ENCODE data around the gene ARHGEF25. TPM values are rescaled to one million over a fixed set of nuclear protein-coding genes. Genes with fewer than 3 reads are reported as not detected.
"Not testable (repeated sequence)": the region's sequence is repeated elsewhere in the genome, so short reads cannot be mapped to it uniquely, and the experiment has no call there.

The ARHGEF25 gene
- total RNA-seq, 1 experiment from 2014 or later: 13.2 TPM

DNA sequence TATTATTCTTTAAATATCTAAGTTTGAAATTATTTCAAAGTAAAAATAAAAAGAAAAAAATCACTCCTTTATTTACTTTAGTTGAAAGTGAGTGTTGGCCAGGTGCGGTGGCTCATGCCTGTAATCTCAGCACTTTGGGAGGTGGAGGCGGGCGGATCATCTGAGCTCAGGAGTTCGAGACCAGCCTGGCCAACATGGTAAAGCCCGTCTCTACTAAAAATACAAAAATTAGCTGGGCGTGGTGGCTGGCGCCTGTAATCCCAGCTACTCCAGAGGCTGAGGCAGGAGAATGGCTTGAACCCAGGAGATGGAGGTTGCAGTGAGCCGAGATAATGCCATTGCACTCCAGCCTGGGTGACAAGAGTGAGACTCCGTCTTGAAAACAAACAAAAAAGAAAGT lies 25.5 kb downstream of the ARHGEF25 start:
- DNase-seq (ENCODE audit: low read depth): not testable (repeated sequence)

DNA sequence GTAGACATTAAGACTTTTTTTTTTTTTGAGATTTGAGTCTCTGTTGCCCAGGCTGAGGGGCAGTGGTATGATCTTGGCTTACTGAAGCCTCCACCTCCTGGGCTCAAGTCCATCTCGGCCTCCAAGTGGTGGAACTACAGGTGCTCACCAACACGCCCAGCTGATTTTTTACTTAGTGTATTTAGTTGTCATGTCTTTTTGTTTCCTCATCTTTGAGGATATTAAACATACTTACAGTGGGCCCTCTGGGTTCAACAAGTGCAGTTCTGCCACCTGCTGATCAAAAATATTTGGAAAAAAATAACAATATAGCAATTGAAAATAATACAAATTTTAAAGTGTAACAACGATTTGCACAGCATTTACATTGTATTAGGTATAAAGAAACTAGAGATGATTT lies 26.1 kb downstream of the ARHGEF25 start:
- DNase-seq (ENCODE audit: low read depth): no peak

DNA sequence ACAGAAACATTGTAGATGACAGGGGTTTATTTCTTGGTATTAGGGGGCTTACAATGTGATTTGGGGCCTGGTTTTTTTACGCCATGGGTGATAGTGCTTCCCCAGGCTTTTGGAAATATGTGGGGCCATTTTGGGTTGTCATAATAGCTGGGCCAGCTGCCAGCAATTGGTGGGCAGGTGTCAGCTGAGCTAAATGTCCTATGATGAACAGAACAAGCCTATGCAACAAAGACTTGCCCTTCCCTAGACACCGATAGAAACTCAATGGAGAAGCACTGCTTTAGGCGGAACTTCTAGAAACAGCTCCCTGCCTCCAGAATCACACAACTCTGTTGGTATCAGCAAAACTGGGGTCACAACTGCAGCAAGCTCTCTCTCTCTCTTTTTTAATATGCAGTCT lies 26.9 kb downstream of the ARHGEF25 start:
- DNase-seq (ENCODE audit: low read depth): no peak

DNA sequence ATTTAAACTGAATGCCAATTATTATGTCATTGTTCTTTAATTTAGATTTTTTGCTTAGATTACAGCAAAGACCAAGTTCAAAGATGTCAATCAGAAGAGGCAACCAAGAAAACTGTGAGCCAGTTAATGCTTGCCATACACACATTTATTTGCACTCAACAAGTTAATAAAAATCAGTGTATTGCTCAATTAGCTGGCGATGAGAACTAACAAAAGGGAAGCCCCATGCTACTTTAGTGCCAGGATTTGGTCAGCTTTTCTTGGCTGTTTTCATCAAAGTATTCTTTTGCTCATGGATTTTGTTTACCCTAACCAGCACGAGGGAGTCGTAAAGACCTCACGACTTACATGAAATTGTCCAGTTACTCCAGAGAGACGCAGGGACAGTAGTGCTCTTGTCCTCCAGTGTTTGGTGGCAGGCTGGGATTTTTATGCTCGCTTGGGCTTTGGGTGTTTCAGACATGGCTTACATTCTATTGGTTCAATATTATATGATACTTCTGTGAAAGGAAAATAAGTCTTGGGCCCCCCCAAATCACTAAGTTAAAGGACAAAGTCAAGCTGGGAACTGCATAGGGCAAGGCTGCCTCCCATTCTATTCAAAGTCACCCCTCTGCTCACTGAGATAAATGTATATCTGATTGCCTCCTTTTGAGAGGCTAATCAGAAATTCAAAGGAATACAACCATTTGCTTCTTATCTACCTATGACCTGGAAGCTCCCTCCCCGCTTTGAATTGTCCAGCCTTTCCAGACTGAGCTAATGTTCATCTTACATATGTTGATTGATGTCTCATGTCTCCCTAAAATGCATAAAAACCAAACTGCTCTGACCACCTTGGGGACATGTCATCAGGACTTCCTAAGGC lies 29.2 kb downstream of the ARHGEF25 start:
- DNase-seq (ENCODE audit: low read depth): no peak

DNA sequence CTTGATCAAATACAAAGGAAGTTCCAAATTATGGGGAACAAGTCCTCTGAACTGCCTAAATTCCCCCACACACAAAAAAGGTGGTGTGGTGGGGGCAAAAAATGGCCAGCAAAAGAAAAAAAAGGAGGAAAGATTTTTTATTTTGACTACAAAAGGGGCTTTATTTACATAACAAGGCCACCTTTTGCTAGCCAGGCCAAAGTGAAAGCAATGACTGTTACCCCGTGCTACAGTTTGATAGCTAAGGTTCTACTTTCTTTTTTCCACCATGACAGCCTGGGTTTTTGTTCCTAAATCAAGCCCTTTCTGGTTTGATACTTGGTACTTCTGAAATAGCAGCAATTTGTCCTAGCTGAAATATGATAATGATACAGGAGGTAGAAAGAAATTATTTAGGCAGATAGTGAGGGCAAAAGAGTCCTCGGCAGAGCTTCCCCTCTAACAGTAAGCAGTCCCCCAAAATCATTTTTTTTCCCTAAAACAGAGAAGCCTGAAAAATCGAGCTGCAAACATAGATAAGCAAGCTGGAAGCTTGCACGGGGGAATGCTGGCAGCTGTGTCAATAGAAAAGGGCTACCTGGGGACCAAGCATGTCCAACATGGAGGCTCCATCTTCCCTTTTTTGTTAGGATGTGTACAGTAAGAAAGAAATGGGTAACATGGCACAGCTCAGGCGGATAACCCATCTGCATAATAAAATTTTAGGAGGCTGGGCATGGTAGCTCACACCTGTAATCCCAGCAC lies 30.6 kb downstream of the ARHGEF25 start:
- no peak for DNase-seq (ENCODE audit: low read depth)

DNA sequence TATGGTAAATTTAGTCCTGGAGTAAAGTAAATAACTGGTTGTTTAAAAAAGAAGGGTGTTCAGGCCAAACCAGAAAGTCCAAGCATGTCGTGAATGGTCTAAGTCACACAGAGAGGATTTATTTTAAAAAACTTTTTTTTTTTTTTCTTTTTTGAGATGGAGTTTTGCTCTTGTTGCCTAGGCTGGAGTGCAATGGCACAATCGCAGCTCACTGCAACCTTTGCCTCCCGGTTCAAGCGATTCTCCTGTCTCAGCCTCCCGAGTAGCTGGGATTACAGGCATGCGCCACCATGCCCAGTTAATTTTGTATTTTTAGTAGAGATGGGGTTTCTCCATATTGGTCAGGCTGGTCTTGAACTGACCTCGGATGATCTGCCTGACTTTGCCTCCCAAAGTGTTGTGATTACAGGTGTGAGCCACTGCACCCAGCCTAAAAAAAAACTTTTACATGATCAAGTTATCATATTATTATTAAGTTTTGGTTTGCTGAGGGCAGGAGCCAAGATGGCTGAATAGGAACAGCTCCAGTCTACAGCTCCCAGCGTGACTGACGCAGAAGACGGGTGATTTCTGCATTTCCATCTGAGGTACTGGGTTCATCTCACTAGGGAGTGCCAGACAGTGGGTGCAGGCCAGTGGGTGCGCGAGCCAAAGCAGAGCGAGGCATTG lies 34.9 kb downstream of the ARHGEF25 start:
- DNase-seq (ENCODE audit: low read depth): peak; percentile 44

DNA sequence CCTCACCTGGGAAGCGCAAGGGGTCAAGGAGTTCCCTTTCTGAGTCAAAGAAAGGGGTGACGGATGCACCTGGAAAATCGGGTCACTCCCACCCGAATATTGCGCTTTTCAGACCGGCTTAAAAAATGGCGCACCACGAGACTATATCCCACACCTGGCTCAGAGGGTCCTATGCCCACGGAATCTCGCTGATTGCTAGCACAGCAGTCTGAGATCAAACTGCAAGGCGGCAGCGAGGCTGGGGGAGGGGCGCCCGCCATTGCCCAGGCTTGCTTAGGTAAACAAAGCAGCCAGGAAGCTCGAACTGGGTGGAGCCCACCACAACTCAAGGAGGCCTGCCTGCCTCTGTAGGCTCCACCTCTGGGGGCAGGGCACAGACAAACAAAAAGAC lies 35.4 kb downstream of the ARHGEF25 start:
- not testable (repeated sequence) for DNase-seq (ENCODE audit: low read depth)

DNA sequence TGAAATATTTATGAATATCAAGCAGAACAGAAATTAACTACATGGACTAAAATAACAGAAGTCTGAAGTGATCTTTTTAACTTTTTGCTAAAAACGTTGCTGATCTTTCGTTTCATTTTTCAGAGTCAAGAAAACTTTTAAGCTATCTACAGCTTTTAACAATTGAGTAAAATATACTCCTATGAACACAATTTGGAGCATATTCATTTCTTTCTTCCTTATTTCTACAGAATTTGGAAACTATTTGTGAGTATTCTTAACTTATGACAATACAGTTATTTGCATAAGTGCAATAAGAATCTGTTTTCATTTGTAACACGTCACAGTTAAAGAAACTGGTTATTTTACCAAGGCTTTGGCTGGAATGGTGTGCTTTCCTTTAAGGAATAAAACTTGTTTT lies 42.8 kb downstream of the ARHGEF25 start:
- DNase-seq (ENCODE audit: low read depth): no peak

DNA sequence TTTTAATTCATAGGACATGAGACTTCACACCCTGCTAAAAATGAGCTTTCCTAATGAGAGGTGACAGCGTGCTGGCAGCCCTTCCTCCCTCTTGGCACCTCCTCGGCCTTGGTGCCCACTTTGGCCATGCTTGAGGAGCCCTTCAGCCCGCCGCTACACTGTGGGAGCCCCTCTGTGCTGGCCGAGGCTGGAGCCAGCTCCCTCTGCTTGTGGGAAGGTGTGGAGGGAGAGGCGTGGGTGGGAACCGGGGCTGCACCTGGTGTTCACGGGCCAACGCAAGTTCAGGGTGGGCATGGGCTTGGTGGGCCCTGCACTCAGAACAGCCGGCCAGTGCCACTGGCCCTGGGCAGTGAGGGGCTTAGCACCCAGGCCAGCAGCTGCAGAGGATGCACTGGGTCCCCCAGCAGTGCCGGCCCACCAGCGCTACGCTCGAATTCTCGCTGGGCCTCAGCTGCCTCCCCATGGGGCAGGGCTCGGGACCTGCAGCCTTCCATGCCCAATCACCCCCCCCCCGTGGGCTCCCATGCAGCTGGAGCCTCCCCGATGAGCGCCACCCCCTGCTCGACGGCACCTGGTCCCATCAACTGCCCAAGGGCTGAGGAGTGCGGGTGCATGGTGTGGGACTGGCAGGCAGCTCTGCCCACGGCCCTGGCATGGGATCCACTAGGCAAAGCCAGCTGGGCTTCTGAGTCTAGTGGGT lies 44.5 kb downstream of the ARHGEF25 start:
- no peak for DNase-seq (ENCODE audit: low read depth)

DNA sequence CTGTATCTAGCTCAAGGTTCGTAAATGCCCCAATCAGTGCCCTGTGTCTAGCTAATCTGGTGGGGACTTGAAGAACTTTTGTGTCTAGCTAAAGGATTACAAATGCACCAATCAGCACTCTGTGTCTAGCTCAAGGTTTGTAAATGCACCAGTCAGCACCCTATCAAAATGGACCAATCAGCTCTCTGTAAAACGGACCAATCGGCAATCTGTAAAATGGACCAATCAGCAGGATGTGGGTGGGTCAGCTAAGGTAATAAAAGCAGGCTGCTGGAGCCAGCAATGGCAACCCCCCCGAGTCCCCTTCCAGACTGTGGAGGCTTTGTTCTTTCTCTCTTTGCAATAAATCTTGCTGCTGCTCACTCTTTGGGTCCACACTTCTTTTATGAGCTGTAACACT lies 45.2 kb downstream of the ARHGEF25 start:
- DNase-seq (ENCODE audit: low read depth): not testable (repeated sequence)

DNA sequence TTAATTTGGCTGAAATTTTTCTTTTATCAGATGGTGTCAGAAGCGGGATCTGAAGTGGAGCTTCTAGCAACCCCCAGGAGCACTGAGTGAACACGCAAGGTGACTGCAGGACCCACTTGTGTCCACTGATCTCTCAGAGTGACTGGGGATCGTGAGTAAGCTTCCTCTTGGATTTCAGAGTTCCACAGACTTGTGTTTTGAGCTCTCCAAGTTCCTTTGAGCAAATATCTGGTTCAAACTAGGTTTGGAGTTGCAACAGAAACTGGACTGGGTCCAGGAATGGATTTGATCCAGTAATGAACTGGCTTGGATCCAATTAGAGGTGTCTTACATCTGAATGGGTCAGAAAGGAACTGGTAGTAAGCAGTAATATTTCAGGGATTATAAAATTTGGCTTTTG lies 46.5 kb downstream of the ARHGEF25 start:
- DNase-seq (ENCODE audit: low read depth): no peak

DNA sequence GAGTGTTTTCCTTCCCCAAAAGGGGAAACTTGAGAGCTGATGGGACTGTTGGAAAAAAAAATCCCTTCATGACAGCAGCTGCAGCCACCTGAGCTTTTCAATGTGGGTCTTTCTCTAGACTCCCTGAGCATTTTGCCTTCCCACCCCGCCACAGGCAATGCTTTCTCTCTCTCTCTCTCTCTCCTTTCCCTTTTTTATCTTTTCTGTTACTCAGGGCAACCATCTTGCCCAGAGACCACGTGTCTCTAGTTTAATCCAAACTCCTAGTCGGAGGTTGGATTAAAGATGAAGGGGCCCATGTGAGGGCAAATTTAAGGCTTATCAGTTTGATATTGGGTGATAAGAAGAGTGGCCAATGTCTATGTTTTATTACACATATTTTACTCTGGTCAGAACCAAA lies 47.7 kb downstream of the ARHGEF25 start:
- DNase-seq (ENCODE audit: low read depth): no peak

DNA sequence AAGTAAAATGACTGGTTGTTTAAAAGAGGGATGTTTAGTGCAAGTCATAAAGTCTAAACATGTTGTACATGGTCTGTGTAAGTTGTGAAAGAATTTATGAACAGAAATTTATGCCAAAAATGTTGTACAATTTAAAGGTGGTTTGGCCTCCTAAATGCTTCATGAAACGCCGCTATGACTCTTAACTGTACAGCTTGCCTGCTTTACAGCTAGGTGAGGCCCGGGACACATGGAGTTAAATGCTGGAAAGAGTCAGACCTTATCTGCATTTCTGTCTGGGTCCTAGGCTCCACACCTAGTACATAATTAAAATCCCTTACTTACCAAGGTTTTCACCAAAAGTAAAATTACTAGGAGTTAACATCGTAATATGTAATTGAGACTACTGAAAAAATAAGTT lies 50.1 kb downstream of the ARHGEF25 start:
- no peak for DNase-seq (ENCODE audit: low read depth)

DNA sequence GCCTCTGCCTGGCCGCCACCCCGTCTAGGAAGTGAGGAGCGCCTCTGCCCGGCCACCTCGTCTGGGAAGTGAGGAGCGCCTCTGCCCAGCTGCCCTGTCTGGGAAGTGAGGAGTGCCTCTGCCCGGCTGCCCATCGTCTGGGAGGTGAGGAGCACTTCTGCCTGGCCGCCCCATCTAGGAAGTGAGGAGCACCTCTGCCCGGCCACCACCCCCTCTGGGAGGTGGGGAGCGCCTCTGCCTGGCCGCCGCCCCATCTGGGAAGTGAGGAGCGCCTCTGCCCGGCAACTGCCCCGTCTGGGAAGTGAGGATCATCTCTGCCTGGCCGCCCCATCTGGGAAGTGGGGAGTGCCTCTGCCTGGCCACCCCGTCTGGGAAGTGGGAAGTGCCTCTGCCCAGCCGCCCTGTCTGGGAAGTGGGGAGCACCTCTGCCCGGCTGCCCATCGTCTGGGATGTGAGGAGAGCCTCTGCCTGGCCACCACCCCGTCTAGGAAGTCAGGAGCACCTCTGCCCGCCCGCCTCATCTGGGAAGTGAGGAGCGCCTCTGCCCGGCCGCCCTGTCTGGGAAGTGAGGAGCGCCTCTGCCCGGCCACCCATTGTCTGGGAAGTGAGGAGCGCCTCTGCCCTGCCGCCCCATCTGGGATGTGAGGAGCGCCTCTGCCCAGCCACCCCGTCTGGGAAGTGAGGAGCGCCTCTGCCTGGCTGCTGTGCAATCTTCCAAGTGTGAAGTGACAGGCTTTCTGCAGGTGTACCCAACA lies 54.0 kb downstream of the ARHGEF25 start:
- DNase-seq (ENCODE audit: low read depth): not testable (repeated sequence)

Other genes starting within 250 kb of the ARHGEF25 start
- gene R3HDM2, start 180.4 kb upstream of the ARHGEF25 start, total RNA-seq (2014; rRNA removed; shearing (Covaris generic)): 12.1 and 16.4 TPM in 2 replicates
- not detected in 2 replicates for gene INHBC, start 176.7 kb upstream of the ARHGEF25 start, total RNA-seq (2014; rRNA removed; shearing (Covaris generic))
- gene INHBE, start 156.1 kb upstream of the ARHGEF25 start, total RNA-seq (2014; rRNA removed; shearing (Covaris generic)): 0.42 and 1.4 TPM in 2 replicates
- gene GLI1, start 151.7 kb upstream of the ARHGEF25 start, total RNA-seq (2014; rRNA removed; shearing (Covaris generic)): 1.5 TPM in 1 of 2 replicates, not detected in the other
- 0.44 and 0.69 TPM in 2 replicates for gene ARHGAP9, start 131.6 kb upstream of the ARHGEF25 start, total RNA-seq (2014; rRNA removed; shearing (Covaris generic))
- gene MARS1, start 123.4 kb upstream of the ARHGEF25 start, total RNA-seq (2014; rRNA removed; shearing (Covaris generic)): 68.9 and 99.8 TPM in 2 replicates
- gene DDIT3, start 90.9 kb upstream of the ARHGEF25 start, total RNA-seq (2014; rRNA removed; shearing (Covaris generic)): 39.3 and 45.9 TPM in 2 replicates
- gene MBD6, start 88.6 kb upstream of the ARHGEF25 start, total RNA-seq (2014; rRNA removed; shearing (Covaris generic)): 5.0 and 18.2 TPM in 2 replicates
- gene DCTN2, start 64.2 kb upstream of the ARHGEF25 start, total RNA-seq (2014; rRNA removed; shearing (Covaris generic)): 97.9 and 119 TPM in 2 replicates
- 0.30 and 0.37 TPM in 2 replicates for gene KIF5A, start 61.4 kb upstream of the ARHGEF25 start, total RNA-seq (2014; rRNA removed; shearing (Covaris generic))
- 71.2 and 85.3 TPM in 2 replicates for gene PIP4K2C, start 20.2 kb upstream of the ARHGEF25 start, total RNA-seq (2014; rRNA removed; shearing (Covaris generic))
- gene DTX3, start 6.6 kb upstream of the ARHGEF25 start, total RNA-seq (2014; rRNA removed; shearing (Covaris generic)): 20.1 and 21.4 TPM in 2 replicates
- 21.6 and 43.3 TPM in 2 replicates for gene B4GALNT1, start 21.8 kb downstream of the ARHGEF25 start, total RNA-seq (2014; rRNA removed; shearing (Covaris generic))
- 298 and 647 TPM in 2 replicates for gene OS9, start 82.7 kb downstream of the ARHGEF25 start, total RNA-seq (2014; rRNA removed; shearing (Covaris generic))
- 0.07 TPM in 1 of 2 replicates, not detected in the other for gene AGAP2, start 127.3 kb downstream of the ARHGEF25 start, total RNA-seq (2014; rRNA removed; shearing (Covaris generic))
- gene TSPAN31, start 133.6 kb downstream of the ARHGEF25 start, total RNA-seq (2014; rRNA removed; shearing (Covaris generic)): 36.2 and 57.0 TPM in 2 replicates
- 175 and 179 TPM in 2 replicates for gene CDK4, start 140.9 kb downstream of the ARHGEF25 start, total RNA-seq (2014; rRNA removed; shearing (Covaris generic))
- 6.7 and 7.9 TPM in 2 replicates for gene MARCHF9, start 143.7 kb downstream of the ARHGEF25 start, total RNA-seq (2014; rRNA removed; shearing (Covaris generic))
- 1.8 and 3.2 TPM in 2 replicates for gene CYP27B1, start 155.6 kb downstream of the ARHGEF25 start, total RNA-seq (2014; rRNA removed; shearing (Covaris generic))
- 8.4 and 12.4 TPM in 2 replicates for gene METTL1, start 160.7 kb downstream of the ARHGEF25 start, total RNA-seq (2014; rRNA removed; shearing (Covaris generic))
- gene EEF1AKMT3, start 161.2 kb downstream of the ARHGEF25 start, total RNA-seq (2014; rRNA removed; shearing (Covaris generic)): 6.6 and 8.9 TPM in 2 replicates
- gene TSFM, start 171.4 kb downstream of the ARHGEF25 start, total RNA-seq (2014; rRNA removed; shearing (Covaris generic)): 27.6 and 37.9 TPM in 2 replicates
- gene AVIL, start 207.3 kb downstream of the ARHGEF25 start, total RNA-seq (2014; rRNA removed; shearing (Covaris generic)): 0.10 TPM in 1 of 2 replicates, not detected in the other
- gene CTDSP2, start 235.3 kb downstream of the ARHGEF25 start, total RNA-seq (2014; rRNA removed; shearing (Covaris generic)): 37.3 and 44.2 TPM in 2 replicates

All from M059J (cell line).